HG03095 (cell line): Measurements from ENCODE around the gene RNF227.

Source experiments
- ATAC-seq: cut with Tn5 transposase; IDR thresholded peaks from one replicate; pipeline ENCODE4 v1.9.1; 2021; ENCODE audit warnings: moderate library complexity; ENCODE audit not compliant: unreplicated experiment

RNF227 gene

GRCh38 chr17:7889166-7889955, 26.7 kb downstream of the RNF227 start:
- no peak for ATAC-seq

- no peak for ATAC-seq
These were observed 27.7 kb downstream of the RNF227 start, which contains the start of gene CHD3 for GRCh38 chr17:7888184-7888920. Gene CHD3, plus strand, starts transcription at chr17:7888789. Its CDS starts 212 bp downstream, at chr17:7889001.

DNA sequence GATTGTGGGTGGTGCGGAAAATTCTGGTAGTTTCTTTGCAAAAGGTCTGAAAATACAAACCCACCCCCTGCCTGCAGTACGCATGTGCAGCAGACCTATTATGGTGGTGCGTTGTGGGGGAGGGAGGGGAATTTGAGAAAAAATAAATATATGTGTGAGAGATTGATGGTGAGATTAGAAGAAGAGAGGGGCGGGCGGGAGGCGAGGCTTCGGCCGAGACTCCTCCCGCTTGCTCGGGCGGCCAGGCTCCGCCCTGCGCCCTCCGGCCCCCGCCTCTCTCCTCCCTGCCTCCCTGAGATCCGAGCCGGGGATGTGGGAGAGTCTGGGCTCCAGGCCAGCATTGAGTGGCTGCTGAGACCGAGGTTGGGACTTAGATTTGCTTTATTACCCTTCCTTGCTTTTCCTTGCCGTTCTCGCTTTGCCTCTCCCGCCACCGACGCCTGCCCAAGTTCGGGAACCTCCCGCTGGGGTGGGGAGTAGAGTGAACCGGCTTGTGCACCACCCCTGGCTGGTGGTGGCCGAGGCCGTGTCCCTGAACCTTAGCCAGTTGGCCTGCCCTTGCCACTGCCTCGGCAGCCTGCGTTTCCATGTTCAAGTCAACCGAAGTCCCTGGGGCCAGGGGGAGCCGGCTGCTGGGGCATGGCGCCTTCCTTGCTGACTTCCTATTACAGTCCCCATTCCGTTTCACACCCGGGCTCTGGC, 28.5 kb downstream of the RNF227 start:
- no peak for ATAC-seq

DNA sequence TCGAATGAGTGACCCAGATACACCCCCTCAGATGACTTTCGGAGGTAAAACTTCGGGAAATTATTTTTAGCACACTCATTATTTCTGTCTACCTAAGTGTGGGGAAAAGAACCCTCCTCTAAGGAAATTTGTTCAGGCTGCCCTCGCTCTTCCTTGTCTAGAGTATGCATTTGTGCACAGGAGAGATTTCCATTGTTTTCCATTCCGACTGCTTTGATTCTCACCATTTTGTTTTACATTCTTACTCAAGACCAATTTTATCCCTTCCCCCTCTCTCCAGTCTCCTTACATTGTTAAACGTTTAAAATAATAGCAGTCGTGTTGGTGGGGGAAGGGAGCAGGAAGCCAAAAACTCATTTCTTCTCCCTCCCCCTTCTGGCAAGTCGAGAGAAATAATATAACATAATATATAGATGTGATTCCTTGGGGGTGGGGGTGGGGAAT, 29.0 kb downstream of the RNF227 start:
- no peak for ATAC-seq

- no peak for ATAC-seq
These were observed 29.7 kb downstream of the RNF227 start for GRCh38 chr17:7886227-7887037.

- no peak for ATAC-seq
These were observed 30.5 kb downstream of the RNF227 start for GRCh38 chr17:7885367-7886226.

- ATAC-seq = no peak
These were observed 31.3 kb downstream of the RNF227 start for GRCh38 chr17:7884581-7885366.

DNA sequence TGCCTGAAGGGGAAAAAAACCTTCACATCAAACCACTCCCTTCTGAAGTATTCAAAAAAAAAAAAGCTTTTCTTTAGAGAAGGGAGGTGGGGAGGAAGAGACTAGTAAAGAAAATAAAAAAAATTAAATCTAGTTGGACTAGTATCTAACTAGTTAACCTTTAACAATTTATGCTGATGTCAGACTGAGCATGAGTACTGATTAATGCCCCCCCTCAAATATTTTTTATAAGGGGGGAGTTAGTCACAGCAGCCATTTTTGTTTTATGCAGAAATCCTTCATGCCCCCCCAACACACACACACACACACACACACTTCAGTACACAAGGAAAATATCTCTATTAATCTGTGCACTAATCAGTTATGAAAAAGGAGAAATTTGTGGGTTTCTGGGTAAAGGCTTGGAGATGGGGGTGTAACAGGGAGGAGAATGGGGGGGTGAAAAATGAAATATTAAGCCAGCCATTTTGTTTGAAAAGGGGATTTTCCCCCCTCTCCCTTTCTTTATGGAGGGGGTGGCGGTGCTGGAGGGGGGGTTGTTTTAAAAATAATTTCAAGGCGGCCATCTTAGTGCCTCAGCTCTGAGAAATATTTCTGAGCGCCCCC, 32.2 kb downstream of the RNF227 start:
- no peak for ATAC-seq

GRCh38 chr17:7882629-7883028, 33.5 kb downstream of the RNF227 start:
- ATAC-seq = no peak

DNA sequence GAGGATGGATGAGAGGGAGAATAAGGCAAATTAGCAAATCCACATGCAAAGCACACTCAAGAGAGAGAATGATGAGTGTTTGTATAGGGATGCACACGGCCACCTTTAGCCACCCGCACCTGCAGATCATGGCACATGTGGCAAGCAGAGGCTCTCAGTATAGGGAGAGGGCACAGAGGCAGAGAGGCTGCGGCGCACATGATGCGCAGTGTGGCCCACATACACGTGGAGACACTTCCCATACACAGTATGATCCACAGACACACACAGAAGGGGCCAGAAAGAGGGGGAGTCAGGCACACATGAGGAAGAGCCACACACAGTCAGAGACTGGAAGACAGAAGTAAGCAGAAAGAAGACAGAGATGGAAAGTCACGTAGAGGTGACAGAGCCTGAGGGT, 34.0 kb downstream of the RNF227 start:
- no peak for ATAC-seq

DNA sequence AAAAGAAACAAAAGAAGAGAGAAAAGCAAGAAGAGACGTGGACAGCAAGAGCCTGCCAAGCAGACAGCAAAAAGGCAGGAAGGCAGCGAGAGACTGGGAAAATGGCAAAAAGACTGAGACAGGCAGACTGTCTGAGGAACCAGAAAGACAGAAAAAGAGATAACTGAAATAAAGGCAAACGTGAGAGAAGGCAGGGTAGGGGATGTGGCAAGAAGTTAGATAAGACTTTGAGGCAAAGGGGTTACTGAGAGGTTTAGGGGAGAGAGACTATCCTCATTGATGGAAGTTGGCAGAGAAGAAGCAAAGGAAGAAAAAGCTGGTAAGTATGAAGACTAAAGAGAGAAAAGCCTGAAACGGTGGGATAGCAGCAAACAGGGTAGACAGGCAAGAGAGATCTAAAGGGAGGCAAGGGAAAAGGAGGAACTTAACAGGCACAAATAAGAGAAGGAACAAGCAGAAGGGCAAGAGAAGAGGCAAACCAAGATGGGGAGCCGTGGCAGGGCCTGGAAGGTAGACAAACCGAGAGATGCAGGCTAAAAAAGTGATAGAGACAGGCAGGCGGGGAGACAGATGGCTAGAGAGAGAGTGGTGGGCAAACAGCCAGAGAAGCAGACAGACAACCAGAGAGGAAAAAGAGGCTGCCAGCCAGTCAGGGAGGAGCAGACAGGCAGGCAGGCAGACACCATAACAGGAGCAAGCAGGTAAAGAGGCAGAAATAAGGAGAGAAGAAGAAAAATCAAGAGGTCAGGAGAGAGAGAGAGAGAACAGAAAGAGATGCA, 34.6 kb downstream of the RNF227 start:
- no peak for ATAC-seq

DNA sequence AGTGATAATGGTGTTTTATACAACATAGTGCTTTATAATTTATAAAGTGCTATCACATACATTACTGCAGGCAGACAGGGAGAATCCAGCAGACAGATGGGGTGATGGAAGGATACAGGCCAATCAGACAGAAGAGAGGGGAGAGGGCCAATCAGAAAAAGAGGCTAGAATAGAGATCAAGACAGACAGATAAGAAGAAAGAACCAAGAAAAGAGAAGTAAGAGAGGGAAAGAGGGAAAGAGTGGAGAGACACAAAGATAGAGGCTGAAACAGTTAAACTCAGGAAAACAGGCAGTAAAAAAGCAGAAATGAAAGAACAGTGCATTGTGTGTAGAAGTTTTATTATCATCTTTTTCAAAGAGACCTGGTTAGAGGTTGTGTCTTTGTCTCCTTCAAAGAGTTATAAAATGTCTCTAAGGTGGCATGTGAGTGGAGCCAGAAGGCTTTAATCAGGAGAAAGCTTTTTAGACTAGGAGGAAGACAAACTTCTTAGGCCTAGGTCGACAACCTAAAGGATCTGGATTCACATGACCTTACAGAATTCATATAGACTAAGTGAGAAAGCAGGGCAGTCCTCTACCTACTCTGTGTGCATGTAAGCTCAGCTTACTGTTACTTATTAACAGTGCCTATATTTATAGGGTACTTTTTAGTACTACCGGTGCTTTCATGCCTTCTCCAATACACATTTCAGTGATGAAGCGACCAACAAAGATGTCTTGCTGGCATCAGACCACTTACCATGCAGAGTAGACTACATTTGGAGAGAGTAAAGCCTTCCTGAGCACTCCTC, 35.8 kb downstream of the RNF227 start:
- no peak for ATAC-seq

- no peak for ATAC-seq
These were observed 37.9 kb downstream of the RNF227 start for GRCh38 chr17:7878234-7878633.

- ATAC-seq = no peak
These were observed 40.2 kb downstream of the RNF227 start for GRCh38 chr17:7875804-7876370.

DNA sequence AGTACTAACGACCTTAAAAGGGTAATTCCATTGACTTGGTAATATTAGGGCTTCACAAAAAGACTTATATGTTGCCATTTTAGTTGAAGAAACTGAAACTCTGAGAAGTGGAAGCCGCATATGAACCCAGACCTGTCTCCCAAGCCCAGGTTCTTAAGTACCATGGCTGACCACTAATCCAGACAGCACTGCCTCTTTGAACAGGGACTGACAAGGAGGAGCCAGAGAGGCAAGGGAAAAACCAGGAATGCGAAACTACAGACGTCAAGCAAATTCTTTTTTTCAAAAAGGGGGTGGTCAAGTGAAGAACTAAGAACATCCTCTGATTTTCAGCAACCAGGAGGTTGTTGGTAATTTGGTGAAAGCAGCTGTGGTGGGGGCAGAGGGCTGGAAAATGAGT, 43.0 kb downstream of the RNF227 start:
- ATAC-seq = no peak

DNA sequence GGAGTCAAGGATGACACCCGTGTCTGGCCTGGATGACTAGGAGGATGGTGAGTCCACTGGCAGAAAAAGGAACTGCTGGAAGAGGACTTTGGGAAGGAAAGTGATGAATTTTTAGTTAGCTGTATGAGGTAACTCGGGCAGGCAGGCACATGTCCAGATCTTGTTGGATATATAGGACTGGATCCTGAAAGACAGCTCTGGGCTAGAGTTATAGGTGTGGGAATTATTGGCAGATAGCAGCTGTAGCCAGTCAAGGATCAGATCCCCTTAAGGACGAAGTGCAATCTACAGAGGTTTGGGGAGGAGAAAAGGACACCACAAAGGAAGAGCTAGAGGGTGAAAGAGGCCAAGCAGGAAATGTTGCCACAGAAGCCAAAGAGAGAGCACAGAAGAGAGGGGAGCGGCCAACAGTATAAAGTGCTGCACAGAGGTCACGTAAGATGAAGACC, 48.2 kb downstream of the RNF227 start:
- no peak for ATAC-seq
